GM21381 (cell line): ENCODE data around the gene NNT.
"Not testable (repeated sequence)": the region's sequence is repeated elsewhere in the genome, so short reads cannot be mapped to it uniquely, and the experiment has no call there.

Experiments used
- ATAC-seq: cut with Tn5 transposase; IDR thresholded peaks from one replicate; pipeline ENCODE4 v1.9.1; 2021; ENCODE audit warnings: mild to moderate bottlenecking, moderate library complexity; ENCODE audit not compliant: unreplicated experiment

The NNT gene

GRCh38 chr5:43663916-43664315 lies 60.9 kb downstream of the NNT start:
- ATAC-seq = no peak

- ATAC-seq = no peak
Measured at GRCh38 chr5:43664501-43665040, 61.6 kb downstream of the NNT start.

GRCh38 chr5:43665749-43666148 lies 62.8 kb downstream of the NNT start:
- not testable (repeated sequence) for ATAC-seq

GRCh38 chr5:43666728-43667127 lies 63.7 kb downstream of the NNT start:
- not testable (repeated sequence) for ATAC-seq

GRCh38 chr5:43667379-43667778 lies 64.4 kb downstream of the NNT start:
- ATAC-seq = not testable (repeated sequence)

- no peak for ATAC-seq
Measured at GRCh38 chr5:43674536-43674935, 71.6 kb downstream of the NNT start.

- no peak for ATAC-seq
Measured at GRCh38 chr5:43675357-43675756, 72.4 kb downstream of the NNT start.

DNA sequence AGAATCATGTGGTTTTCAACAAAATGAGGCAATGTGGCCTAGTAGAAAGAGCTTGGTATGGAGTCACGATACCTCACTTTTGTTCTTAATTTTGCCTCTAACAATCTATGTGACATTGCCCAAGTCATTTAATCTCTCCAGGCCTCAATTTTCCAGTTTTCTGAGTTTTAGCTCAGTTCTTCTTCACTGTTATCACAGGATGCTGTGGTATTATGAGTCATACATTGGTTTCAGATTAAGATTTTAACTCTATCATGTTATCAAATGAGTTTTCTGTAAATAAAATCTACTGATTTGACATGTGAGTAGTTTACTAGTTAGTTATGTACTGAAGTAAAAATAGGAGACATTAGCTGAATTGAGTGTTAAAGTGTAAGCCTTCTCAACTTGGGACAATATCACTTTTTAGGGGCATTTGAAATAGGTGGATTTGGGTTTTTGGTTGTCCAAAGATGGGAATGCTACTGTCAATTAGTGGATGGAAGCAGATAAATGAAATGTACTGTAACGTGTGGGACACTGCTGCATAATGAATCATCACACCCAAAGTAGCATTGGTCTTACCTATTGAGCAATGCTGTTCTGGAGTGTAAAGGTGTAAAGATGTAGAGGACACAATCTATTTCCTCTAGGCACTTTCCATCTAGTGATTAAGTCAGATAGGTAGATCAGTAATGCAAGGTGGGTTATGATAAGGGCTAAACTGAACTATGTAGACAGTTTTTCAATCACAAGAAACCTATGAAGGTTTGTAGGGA lies 73.3 kb downstream of the NNT start:
- ATAC-seq = no peak

GRCh38 chr5:43677253-43677652 lies 74.3 kb downstream of the NNT start:
- ATAC-seq = no peak

GRCh38 chr5:43679214-43679613 lies 76.2 kb downstream of the NNT start:
- no peak for ATAC-seq

GRCh38 chr5:43680286-43680685 lies 77.3 kb downstream of the NNT start:
- no peak for ATAC-seq

GRCh38 chr5:43683884-43684471 lies 81.0 kb downstream of the NNT start:
- ATAC-seq = no peak

- ATAC-seq = no peak
Measured at GRCh38 chr5:43685252-43685950, 82.4 kb downstream of the NNT start.

GRCh38 chr5:43687275-43687674 lies 84.3 kb downstream of the NNT start:
- ATAC-seq = no peak

GRCh38 chr5:43691275-43691674 lies 88.3 kb downstream of the NNT start:
- ATAC-seq = no peak

DNA sequence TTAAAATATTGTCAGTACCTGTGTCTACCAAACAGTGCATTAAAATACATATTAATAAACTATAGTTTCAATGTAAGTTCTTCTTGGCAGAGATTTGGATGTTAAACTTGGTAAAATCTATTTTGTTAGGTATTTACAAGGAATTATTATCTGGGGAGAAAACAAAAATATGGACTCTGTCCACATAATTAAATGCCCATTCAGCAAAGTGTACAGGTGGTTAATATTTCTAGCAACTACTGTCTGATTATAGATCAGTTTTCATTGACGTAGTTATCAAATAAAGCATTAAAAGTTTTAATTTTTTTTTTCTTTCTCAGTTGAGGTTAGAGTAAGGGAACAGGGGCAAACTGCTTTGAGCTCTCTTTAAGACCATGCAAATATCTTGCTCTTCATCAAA lies 88.9 kb downstream of the NNT start:
- no peak for ATAC-seq

DNA sequence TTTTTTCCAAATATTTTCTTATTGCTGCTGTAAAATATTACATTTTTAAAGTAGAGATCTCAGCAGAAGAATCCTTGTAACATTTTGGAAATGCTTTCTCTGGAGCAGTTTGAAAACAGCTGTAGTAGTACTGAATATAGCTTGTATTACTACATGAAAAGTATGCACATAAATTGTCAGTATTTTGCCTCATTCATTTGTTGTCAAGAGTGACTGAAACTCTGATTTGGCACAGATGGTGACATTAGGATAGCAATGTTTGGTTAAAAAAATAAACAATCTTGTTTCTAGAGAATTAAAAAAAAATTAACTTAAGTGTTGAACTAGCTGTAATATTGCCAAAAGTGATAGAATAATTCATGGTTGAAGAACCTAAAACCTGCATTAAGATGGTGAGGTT lies 90.4 kb downstream of the NNT start:
- ATAC-seq = no peak

- no peak for ATAC-seq
Measured at GRCh38 chr5:43694027-43694426, 91.0 kb downstream of the NNT start.

- ATAC-seq = not testable (repeated sequence)
Measured at GRCh38 chr5:43696444-43696843, 93.5 kb downstream of the NNT start.

- ATAC-seq = no peak
Measured at GRCh38 chr5:43699910-43700309, 96.9 kb downstream of the NNT start.

- no peak for ATAC-seq
Measured at GRCh38 chr5:43700601-43701000, 97.6 kb downstream of the NNT start.

DNA sequence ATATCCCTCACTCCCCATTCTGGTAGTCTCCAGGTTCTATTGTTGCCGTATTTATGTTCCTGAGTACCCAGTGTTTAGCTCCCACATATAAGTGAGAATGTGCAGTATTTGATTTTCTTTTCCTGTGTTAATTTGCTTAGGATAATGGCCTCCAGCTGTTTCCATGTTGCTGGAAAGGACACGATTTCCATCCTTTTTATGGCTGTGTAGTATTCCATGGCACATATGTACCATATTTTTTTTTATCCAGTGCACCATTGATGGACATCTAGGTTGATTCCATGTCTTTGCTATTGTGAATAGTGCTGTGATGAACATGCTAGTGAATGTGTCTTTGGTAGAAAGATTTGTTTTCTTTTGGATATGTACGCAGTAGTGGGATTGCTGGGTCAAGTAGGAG lies 98.2 kb downstream of the NNT start:
- ATAC-seq = no peak
